ENCODE results near the gene PRDM11. TPM values are rescaled to one million over a fixed set of nuclear protein-coding genes. Genes with fewer than 3 reads are reported as not detected.
A peak's percentile ranks its signal among the peaks of the same experiment; 100 is the strongest.

The PRDM11 gene
- total and polyA plus RNA-seq, 2 of the 4 experiments (the other 2 are of a cell fraction) = 2.2 to 2.7 TPM

DNA sequence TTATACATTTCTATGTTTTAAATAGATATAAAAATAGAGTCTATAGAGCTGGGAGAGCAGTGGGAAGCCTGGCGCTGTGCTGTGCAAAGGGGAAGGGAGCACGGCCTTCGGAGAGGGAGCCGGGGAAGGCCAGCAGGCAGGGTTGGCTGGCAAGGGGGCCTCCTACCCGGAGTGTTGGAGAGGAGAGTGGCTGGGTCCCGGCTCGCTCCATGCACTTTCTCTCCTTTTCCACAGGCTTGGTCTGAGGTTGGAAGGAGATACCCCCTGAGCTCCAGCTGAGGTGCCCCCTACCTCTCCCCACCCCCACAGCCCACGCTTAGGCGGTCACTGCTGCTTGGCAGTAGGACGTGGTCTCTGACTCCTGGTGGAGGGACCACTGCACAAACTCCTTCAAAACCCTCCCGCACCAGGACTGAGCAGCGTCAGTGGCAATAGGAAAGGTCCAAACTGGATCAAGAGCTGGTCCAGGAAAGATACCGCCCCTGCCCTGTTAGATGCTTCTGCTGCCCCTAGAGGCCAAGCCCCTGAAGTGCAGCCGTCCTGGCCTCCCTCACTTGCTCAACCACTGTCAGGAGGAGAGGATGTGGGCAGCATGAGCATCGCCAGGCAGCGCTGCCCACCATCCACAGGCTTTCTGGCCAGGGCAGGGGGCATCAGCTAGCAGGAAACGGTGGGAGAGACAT, 86.8 kb downstream of the PRDM11 start:
- Histone ChIP-seq H2BK120ac (ENCODE audit: low read depth, low read length) (no peak overlapping the region), H2BK5ac (ENCODE audit: low read depth, low read length, poor library complexity, severe bottlenecking) (no peak overlapping the region), H2AK9ac (replicated peaks; ENCODE audit: low read depth, low read length, poor library complexity) (no peak overlapping the region), H3K56ac (ENCODE audit: extremely low read depth, insufficient read depth, low read length) (no peak overlapping the region), H2BK20ac (ENCODE audit: low read depth, low read length) (no peak overlapping the region), H2AK5ac (ENCODE audit: low read depth, low read length) (no peak overlapping the region), H3K4ac (ENCODE audit: low read depth, low read length) (no peak overlapping the region), H2AFZ (replicated peaks; ENCODE audit: low read length, poor library complexity) (peak overlapping the region; percentile 26), H3K14ac (replicated peaks; ENCODE audit: low read depth, low read length) (no peak overlapping the region), H3K18ac (ENCODE audit: low read depth, low read length) (no peak overlapping the region), H3K9me3 (ENCODE audit: control insufficient read depth, insufficient read depth, low read length) (no peaks in the 10 kb centered on the region), H4K8ac (ENCODE audit: low read depth in 2 of 2, low read length in 2 of 2) (no peak overlapping the region), H3K27ac (ENCODE audit: insufficient read depth, low read length) (no peak overlapping the region), H3K79me1 (ENCODE audit: low read depth in 1 of 2, low read length in 2 of 2) (no peaks in the 10 kb centered on the region), H3K9ac (ENCODE audit: low read depth, low read length) (no peak overlapping the region), H3K9me1 (ENCODE audit: insufficient read depth, low read length) (no peaks in the 10 kb centered on the region), H3K4me1 (ENCODE audit: control insufficient read depth, insufficient read depth, low read length) (no peaks in the 10 kb centered on the region), H3K36me3 (ENCODE audit: control insufficient read depth, insufficient read depth, low read length) (no peaks in the 10 kb centered on the region), H3K4me2 (ENCODE audit: low read depth, low read length) (no peak overlapping the region), H3K23ac (ENCODE audit: low read depth, low read length) (no peak overlapping the region), H2BK15ac (ENCODE audit: low read depth, low read length) (no peak overlapping the region), H3K27me3 (ENCODE audit: control insufficient read depth, insufficient read depth, low read length) (peaks cover 13% of the 10 kb centered on the region; the same call in 1 of the 2 replicates), H3K4me3 (ENCODE audit: insufficient read depth, low read depth, low read length) (no peak overlapping the region), H4K5ac (ENCODE audit: low read depth, low read length) (no peak overlapping the region), H4K91ac (ENCODE audit: insufficient read depth, low read depth, low read length) (no peak overlapping the region), H4K20me1 (ENCODE audit: insufficient read depth, low read length) (no peaks in the 10 kb centered on the region)
- ATAC-seq (ENCODE audit: low read depth) (peak; percentile 98), DNase-seq (peak; percentile 37)
- no TSS peak for BruUV-seq (replicated peaks)
- CTCF ChIA-PET = interaction anchor here (0.6 to 1.2 kb wide), 3 partner anchors 17 to 44 kb away, joined by 3 read pairs; no protein-coding TSS in a partner anchor
- WGBS, 2 experiments (ENCODE audit: extremely low coverage in 2 of 2, insufficient read length in 1 of 2) = 60% methylated on average over 2 of the region's 17 CpGs; no CpG with 5 or more reads in 1 of the 2 experiments
- no peak for TF ChIP-seq ELK1 (IDR thresholded peaks at IDR 0.05; ENCODE audit: borderline replicate concordance, low read depth, low read length)
- TF ChIP-seq RCOR1 (IDR thresholded peaks at IDR 0.05; ENCODE audit: insufficient replicate concordance, low read length) = no peak
- TF ChIP-seq MAZ (IDR thresholded peaks at IDR 0.05; ENCODE audit: borderline replicate concordance, low read depth, low read length) = no peak
- TF ChIP-seq MAFK (IDR thresholded peaks at IDR 0.05; ENCODE audit: low read depth, low read length) = no peak
- no peak for TF ChIP-seq FOS (IDR thresholded peaks at IDR 0.05; ENCODE audit: low read depth, low read length)
- TF ChIP-seq RFX5 (IDR thresholded peaks at IDR 0.05; ENCODE audit: low read depth, low read length) = no peak
- peak; percentile 48 for TF ChIP-seq CEBPB (IDR thresholded peaks at IDR 0.05; ENCODE audit: low read depth, low read length)
- TF ChIP-seq BHLHE40 (IDR thresholded peaks at IDR 0.05; ENCODE audit: low read depth, low read length) = no peak
- TF ChIP-seq RAD21 (IDR thresholded peaks at IDR 0.05; ENCODE audit: low read length) = peak; percentile 54
- TF ChIP-seq, protein P1, sequence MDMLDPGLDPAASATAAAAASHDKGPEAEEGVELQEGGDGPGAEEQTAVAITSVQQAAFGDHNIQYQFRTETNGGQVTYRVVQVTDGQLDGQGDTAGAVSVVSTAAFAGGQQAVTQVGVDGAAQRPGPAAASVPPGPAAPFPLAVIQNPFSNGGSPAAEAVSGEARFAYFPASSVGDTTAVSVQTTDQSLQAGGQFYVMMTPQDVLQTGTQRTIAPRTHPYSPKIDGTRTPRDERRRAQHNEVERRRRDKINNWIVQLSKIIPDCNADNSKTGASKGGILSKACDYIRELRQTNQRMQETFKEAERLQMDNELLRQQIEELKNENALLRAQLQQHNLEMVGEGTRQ (IDR thresholded peaks at IDR 0.05; ENCODE audit: low read depth, low read length) = no peak
- TF ChIP-seq NFE2L2 (IDR thresholded peaks at IDR 0.05; ENCODE audit: low read depth, low read length) = no peak
- no peak for TF ChIP-seq MXI1 (IDR thresholded peaks at IDR 0.05; ENCODE audit: borderline replicate concordance, low read depth, low read length)
- TF ChIP-seq CTCF (conservative IDR thresholded peaks at IDR 0.05; ENCODE audit: low read depth, low read length) = peak; percentile 66
- TF ChIP-seq SMC3 (IDR thresholded peaks at IDR 0.05; ENCODE audit: low read depth, low read length) = peak; percentile 21; the same call in 1 of the 2 replicates
- TF ChIP-seq POLR2A (IDR thresholded peaks at IDR 0.05; ENCODE audit: low read depth, low read length) = no peak
- no peak for TF ChIP-seq CHD1 (IDR thresholded peaks at IDR 0.05; ENCODE audit: low read depth, low read length)
- intact Hi-C loops (cut with micrococcal nuclease) = no loop called here
- dilution Hi-C loops (cut with HindIII; ENCODE audit: low sequenced_read_pairs, unreplicated experiment) = no loop called here
- in situ Hi-C loops (cut with MboI; ENCODE audit: low sequenced_read_pairs) = no loop called here
- POLR2A ChIA-PET (ENCODE audit: unreplicated experiment) = no interaction called here
